T-cell (primary cell): ENCODE data around the gene CETP. TPM values are rescaled to one million over a fixed set of nuclear protein-coding genes. Genes with fewer than 3 reads are reported as not detected.

Experiments used
- ATAC-seq, 4 experiments: fragments of 200-7000 bp in 3 of 4; fragments of 150-1000 bp in 1 of 4; cut with Tn5 transposase; replicated peaks in 1 of 4; 1 replicate in 3 of 4; 2 replicates in 1 of 4; pipeline ENCODE4 v1.10.0; 2021; ENCODE audit warnings: moderate library complexity in 3 of 4, mild to moderate bottlenecking in 2 of 4, moderate number of reproducible peaks in 1 of 4
- CTCF ChIA-PET, 2 donors: fragments of 300-600 bp; sonication (Branson Sonifier 250); formaldehyde crosslinking; loops; one replicate each; lab custom pipeline; 2022; ENCODE audit warnings: antibody characterized with exemption in 2 of 2; lab: Charles Lee
- POLR2A ChIA-PET, 2 donors: fragments of 300-600 bp; sonication (Branson Sonifier 250); formaldehyde crosslinking; loops; one replicate each; lab custom pipeline; 2022; ENCODE audit warnings: antibody characterized with exemption in 2 of 2; lab: Charles Lee
- DNase-seq, 35 experiments: peaks; one replicate each; pipeline versions ENCODE4 v3.0.0 to v3.0.0-alpha.2; 2013 to 2023
- H3K27ac ChIP-seq: one replicate; pipeline ENCODE4 v1.5.1; 2013; ENCODE audit warnings: low read length
- H3K27me3 ChIP-seq, 2 experiments: replicated peaks in 1 of 2; 1 replicate in 1 of 2; 2 replicates in 1 of 2; pipeline versions ENCODE4 v1.6.1 to v1.7.0; 2013; ENCODE audit warnings: low read length in 1 of 2, mixed read lengths in 1 of 2; ENCODE audit not compliant: control insufficient read depth in 2 of 2, insufficient read depth in 2 of 2; ENCODE audit errors: extremely low read depth in 1 of 2
- H3K36me3 ChIP-seq, 2 donors: 1 replicate in 1 of 2; 2 replicates in 1 of 2; pipeline versions ENCODE4 v1.6.1 to v1.7.0; 2013; ENCODE audit warnings: low read length in 1 of 2; ENCODE audit not compliant: control insufficient read depth in 2 of 2, insufficient read depth in 1 of 2; ENCODE audit errors: extremely low read depth in 1 of 2
- H3K4me1 ChIP-seq, 2 experiments: 1 replicate in 1 of 2; 2 replicates in 1 of 2; pipeline versions ENCODE4 v1.6.1 to v1.7.0; 2013; ENCODE audit warnings: low read length in 2 of 2, mixed read lengths in 1 of 2; ENCODE audit not compliant: insufficient read depth in 2 of 2, control insufficient read depth in 1 of 2; ENCODE audit errors: extremely low read depth in 1 of 2
- H3K4me3 ChIP-seq, 2 donors: 1 replicate in 1 of 2; 2 replicates in 1 of 2; pipeline versions ENCODE4 v1.5.1 to v1.7.0; 2013; ENCODE audit warnings: mild to moderate bottlenecking in 2 of 2, low read length in 1 of 2, moderate library complexity in 1 of 2; ENCODE audit not compliant: control insufficient read depth in 1 of 2; ENCODE audit errors: extremely low read depth in 1 of 2
- H3K9me3 ChIP-seq: 2 replicates; pipeline ENCODE4 v1.7.0; 2013
- H3K27ac Mint-ChIP-seq, 2 donors: one replicate each; pipeline ENCODE4 v1.8.0; 2020 to 2021; ENCODE audit warnings: mild to moderate bottlenecking in 2 of 2, mixed read lengths in 2 of 2
- H3K27me3 Mint-ChIP-seq, 2 donors: one replicate each; pipeline ENCODE4 v1.8.0; 2021 to 2022; ENCODE audit warnings: mixed read lengths in 2 of 2
- H3K36me3 Mint-ChIP-seq: one replicate; pipeline ENCODE4 v1.8.0; 2021; ENCODE audit warnings: mixed read lengths
- H3K4me1 Mint-ChIP-seq, 3 donors: one replicate each; pipeline ENCODE4 v1.8.0; 2020 to 2022; ENCODE audit warnings: mixed read lengths in 3 of 3, mild to moderate bottlenecking in 1 of 3
- H3K4me3 Mint-ChIP-seq, 3 donors: one replicate each; pipeline ENCODE4 v1.8.0; 2020 to 2022; ENCODE audit warnings: mild to moderate bottlenecking in 3 of 3, mixed read lengths in 3 of 3, moderate library complexity in 3 of 3
- H3K9me3 Mint-ChIP-seq, 3 donors: one replicate each; pipeline ENCODE4 v1.8.0; 2020 to 2022; ENCODE audit warnings: mixed read lengths in 3 of 3
- WGBS: methylation state at CpG from one replicate; pipeline ENCODE4 v1.1.5; 2013; ENCODE audit warnings: missing lambda C conversion rate; ENCODE audit not compliant: insufficient coverage; 5-methylcytosine and 5-hydroxymethylcytosine counted together
- total RNA-seq, 35 experiments: library from RNA in 6 of 35; stranded (reverse) in 6 of 35; fragments of 120-200 nt in 1 of 35; gene quantifications; one replicate each; pipeline versions ENCODE4 v1.2.1 to v1.2.4 and lab custom pipeline; 2013 to 2026

CETP gene
- total RNA-seq, 5 donors from 2014 or later (not counting 1 experiment from before 2014, with no cell fraction given) = 0.18 to 0.25 (median 0.19) TPM; not detected in 2

DNA sequence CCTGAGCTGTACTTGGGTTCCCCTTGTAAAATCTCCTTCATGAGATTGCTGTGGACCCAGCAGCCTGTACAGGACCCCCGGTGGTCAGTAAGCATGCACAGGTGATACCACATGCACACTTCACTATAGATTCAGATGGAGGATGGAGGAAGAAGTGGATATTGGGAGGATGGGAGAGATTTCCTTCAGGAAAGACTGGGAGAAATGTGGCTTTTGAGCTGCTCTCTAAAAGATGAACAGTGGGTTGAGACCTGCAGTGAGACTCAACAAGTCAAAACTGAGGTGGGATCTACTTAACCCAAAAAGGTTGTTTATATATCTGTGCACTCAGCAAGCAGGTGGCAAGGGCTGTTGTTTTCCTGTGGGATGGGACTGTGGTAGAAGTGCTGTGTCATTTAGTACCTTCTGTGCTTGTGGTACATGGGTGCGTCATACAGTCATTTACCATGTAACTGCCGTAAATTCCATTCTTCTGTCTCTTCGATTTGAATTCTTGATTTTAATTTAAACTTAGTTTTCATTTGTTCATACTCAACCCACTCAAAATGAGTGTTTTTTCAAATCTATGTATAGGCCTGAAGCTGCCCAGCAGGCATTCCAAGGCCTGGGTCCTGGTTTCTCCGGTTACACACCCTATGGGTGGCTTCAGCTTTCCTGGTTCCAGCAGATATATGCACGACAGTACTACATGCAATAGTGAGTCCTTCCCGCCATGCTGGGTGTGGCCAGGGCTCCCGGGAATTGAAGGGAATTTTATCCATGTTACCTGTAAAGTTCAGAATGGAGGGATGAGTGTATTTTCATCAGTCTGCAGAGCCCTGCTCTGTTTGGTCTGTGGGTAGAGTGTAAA, 22.9 kb upstream of the CETP start:
- peaks cover 63 to 68% (median 66%) of the 10 kb centered on the region in 3 donors for H3K4me1 Mint-ChIP-seq
- Histone ChIP-seq H3K27ac (peak overlapping the region; percentile 57), H3K4me1 (peaks cover 10 to 36% of the 10 kb centered on the region in 2 experiments), H3K9me3 (no peaks in the 10 kb centered on the region), H3K36me3 (peaks cover 6 to 78% of the 10 kb centered on the region in 2 donors), H3K27me3 (no peaks in the 10 kb centered on the region), H3K4me3 (no peak overlapping the region)
- ChIA-PET POLR2A (interaction anchor here (0.6 to 0.7 kb wide), 4 partner anchors 11 to 501 kb away, joined by 3 to 5 read pairs (median 4); no protein-coding TSS in a partner anchor), CTCF (interaction anchor here (0.6 kb wide), 2 partner anchors 75 to 76 kb away, joined by 3 to 6 read pairs; no protein-coding TSS in a partner anchor)
- 100% methylated on average over 1 of the region's 8 CpGs for WGBS
- peaks cover 77% of the 10 kb centered on the region for H3K36me3 Mint-ChIP-seq
- DNase-seq (peak in 22 of 35 experiments; percentile 12 to 68 (median 34)), ATAC-seq (peak; percentile 71 to 79 (median 76))
- peak overlapping the region; percentile 88 to 96 for H3K27ac Mint-ChIP-seq
- H3K27me3 Mint-ChIP-seq = no peaks in the 10 kb centered on the region
- no peaks in the 10 kb centered on the region for H3K9me3 Mint-ChIP-seq
- H3K4me3 Mint-ChIP-seq = peak overlapping the region; percentile 34 to 80 (median 64)

DNA sequence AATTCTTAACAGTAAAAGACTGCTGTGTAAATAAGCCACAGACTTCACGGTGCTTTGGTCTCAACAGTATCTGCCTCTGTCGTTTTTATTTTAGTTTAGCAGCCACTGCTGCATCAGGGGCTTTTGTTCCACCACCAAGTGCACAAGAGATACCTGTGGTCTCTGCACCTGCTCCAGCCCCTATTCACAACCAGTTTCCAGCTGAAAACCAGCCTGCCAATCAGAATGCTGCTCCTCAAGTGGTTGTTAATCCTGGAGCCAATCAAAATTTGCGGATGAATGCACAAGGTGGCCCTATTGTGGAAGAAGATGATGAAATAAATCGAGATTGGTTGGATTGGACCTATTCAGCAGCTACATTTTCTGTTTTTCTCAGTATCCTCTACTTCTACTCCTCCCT, 21.9 kb upstream of the CETP start:
- Histone ChIP-seq H3K4me1 (peaks cover 5 to 29% of the 10 kb centered on the region in 2 experiments), H3K36me3 (peaks cover 6 to 86% of the 10 kb centered on the region in 2 donors), H3K27ac (peak overlapping the region; percentile 57), H3K9me3 (no peaks in the 10 kb centered on the region), H3K27me3 (no peaks in the 10 kb centered on the region), H3K4me3 (no peak overlapping the region)
- H3K36me3 Mint-ChIP-seq = peaks cover 74% of the 10 kb centered on the region
- ATAC-seq (peak in 3 of 4 experiments; percentile 12 to 28 (median 24)), DNase-seq (peak in 1 of 35 experiments; percentile 24)
- no peaks in the 10 kb centered on the region for H3K9me3 Mint-ChIP-seq
- H3K4me1 Mint-ChIP-seq = peaks cover 56 to 63% (median 57%) of the 10 kb centered on the region in 3 donors
- WGBS = 10% methylated on average over 2 of the region's 4 CpGs
- H3K4me3 Mint-ChIP-seq = peak overlapping the region in 1 of 3 donors; percentile 64
- POLR2A ChIA-PET = interaction anchor here in 1 of 2 donors (0.7 kb wide), 1 partner anchor 245 kb away, joined by 4 read pairs; no protein-coding TSS in a partner anchor
- H3K27me3 Mint-ChIP-seq = no peaks in the 10 kb centered on the region
- H3K27ac Mint-ChIP-seq = peak overlapping the region; percentile 88 to 96
- CTCF ChIA-PET = no interaction called here

DNA sequence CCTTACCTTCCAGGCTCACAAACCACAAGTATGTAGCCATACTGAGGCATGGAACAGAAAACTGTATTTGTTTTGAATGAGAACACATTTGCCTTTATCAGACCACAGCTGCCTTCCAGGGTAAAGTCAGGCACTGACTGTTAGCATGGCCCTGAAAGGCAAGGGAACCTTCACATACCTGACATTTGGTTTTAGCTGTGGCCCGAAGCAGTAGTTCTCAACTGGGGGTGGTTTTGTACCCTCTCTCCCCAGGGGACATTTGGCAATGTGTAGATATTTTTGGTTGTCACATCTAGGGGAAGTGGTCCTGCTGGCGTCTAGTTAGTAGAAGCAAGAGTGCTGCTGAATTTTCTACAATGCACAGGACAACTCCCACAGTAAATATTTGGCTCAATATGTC, 20.7 kb upstream of the CETP start:
- Histone ChIP-seq H3K27me3 (no peaks in the 10 kb centered on the region), H3K27ac (no peak overlapping the region), H3K4me3 (no peak overlapping the region), H3K9me3 (no peaks in the 10 kb centered on the region), H3K4me1 (peaks cover 5 to 25% of the 10 kb centered on the region in 2 experiments), H3K36me3 (peaks cover 6 to 91% of the 10 kb centered on the region in 2 donors)
- Mint-ChIP-seq H3K4me1 (peaks cover 44 to 55% (median 44%) of the 10 kb centered on the region in 3 donors), H3K4me3 (no peak overlapping the region), H3K36me3 (peaks cover 67% of the 10 kb centered on the region), H3K27me3 (no peaks in the 10 kb centered on the region), H3K9me3 (no peaks in the 10 kb centered on the region), H3K27ac (no peak overlapping the region)
- POLR2A ChIA-PET = interaction anchor here in 1 of 2 donors (0.5 to 1.6 kb wide), 2 partner anchors 9 to 233 kb away, joined by 3 to 6 read pairs; partner anchors contain the start of gene HERPUD1
- no peak for DNase-seq
- CTCF ChIA-PET = interaction anchor here in 1 of 2 donors (0.5 to 1.1 kb wide), 2 partner anchors 14 to 245 kb away, joined by 3 read pairs; partner anchors contain the start of genes PSME3IP1 and RSPRY1
- WGBS = no CpG with 5 or more reads among the region's 2 CpGs
- no peak for ATAC-seq

DNA sequence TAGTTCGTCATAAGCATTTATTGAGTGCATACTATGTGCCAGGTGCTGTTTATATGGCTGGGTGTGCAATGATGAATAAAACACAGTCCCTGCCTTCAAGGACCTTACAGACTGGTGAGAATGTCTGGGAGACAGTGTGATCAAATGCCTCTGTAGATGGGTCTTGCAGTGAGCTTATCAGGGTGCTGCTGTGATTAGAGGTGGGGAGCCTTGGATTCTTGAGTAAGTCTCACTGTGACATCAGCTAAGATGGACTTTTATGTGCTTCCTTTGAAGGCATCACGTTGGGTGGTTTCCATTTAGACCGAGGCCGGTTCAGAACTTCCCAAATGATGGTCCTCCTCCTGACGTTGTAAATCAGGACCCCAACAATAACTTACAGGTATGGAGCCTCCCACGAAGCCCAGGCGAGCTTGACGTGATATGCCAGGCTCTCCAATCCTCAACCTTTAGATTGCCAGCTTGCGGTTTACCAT, 19.9 kb upstream of the CETP start:
- H3K27ac Mint-ChIP-seq = peak overlapping the region in 1 of 2 donors; percentile 34
- WGBS = 100% methylated on average over 3 of the region's 9 CpGs
- no peaks in the 10 kb centered on the region for H3K27me3 Mint-ChIP-seq
- no peaks in the 10 kb centered on the region for H3K27me3 ChIP-seq
- no peak for ATAC-seq
- POLR2A ChIA-PET = interaction anchor here in 1 of 2 donors (0.5 to 1.6 kb wide), 2 partner anchors 10 to 233 kb away, joined by 3 to 6 read pairs; partner anchors contain the start of gene HERPUD1
- DNase-seq = no peak
- no peaks in the 10 kb centered on the region for H3K9me3 ChIP-seq
- no peak overlapping the region for H3K4me3 ChIP-seq
- CTCF ChIA-PET = interaction anchor here in 1 of 2 donors (1.1 kb wide), 1 partner anchor 13 kb away, joined by 3 read pairs; no protein-coding TSS in a partner anchor
- H3K36me3 Mint-ChIP-seq = peaks cover 63% of the 10 kb centered on the region
- H3K9me3 Mint-ChIP-seq = no peaks in the 10 kb centered on the region
- no peak overlapping the region for H3K4me3 Mint-ChIP-seq
- H3K4me1 ChIP-seq = peaks cover 5 to 24% of the 10 kb centered on the region in 2 experiments
- peaks cover 5 to 87% of the 10 kb centered on the region in 2 donors for H3K36me3 ChIP-seq
- peaks cover 38 to 47% (median 40%) of the 10 kb centered on the region in 3 donors for H3K4me1 Mint-ChIP-seq
- H3K27ac ChIP-seq = no peak overlapping the region

DNA sequence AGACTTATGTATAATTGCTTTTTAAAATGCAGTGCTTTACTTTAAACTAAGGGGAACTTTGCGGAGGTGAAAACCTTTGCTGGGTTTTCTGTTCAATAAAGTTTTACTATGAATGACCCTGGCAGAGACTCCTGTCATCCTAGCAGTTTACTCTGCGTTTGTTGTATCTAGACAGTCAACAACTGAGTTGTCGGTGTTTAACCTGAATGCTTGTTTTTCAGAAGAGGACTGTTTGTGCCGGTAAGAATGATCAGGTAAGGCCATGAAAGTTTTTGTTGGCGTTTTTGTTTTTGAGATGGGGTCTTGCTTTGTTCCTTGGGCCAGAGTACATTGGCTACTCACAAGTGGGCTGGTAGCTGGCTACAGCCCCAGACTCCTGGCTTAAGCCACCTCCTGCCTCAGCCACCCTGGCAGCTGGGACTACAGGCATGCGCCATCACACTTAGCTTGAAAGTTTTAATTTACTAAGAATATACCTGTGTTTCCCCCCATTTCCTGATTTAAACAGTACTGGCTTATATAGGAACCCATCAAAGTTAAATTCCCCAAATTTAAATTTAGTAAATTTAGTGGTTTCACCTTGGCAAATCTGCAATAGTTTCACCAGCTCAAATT, 17.9 kb upstream of the CETP start:
- Histone ChIP-seq H3K4me1 (peaks cover 1 to 13% of the 10 kb centered on the region in 2 experiments), H3K36me3 (peaks cover 3 to 73% of the 10 kb centered on the region in 2 donors), H3K27me3 (no peaks in the 10 kb centered on the region), H3K27ac (no peak overlapping the region), H3K4me3 (no peak overlapping the region), H3K9me3 (no peaks in the 10 kb centered on the region)
- no peak overlapping the region for H3K4me3 Mint-ChIP-seq
- no peak for DNase-seq
- WGBS = 73% methylated on average over 6 of the region's 6 CpGs
- peaks cover 47% of the 10 kb centered on the region for H3K36me3 Mint-ChIP-seq
- H3K9me3 Mint-ChIP-seq = no peaks in the 10 kb centered on the region
- ChIA-PET CTCF (no interaction called here), POLR2A (interaction anchor here in 1 of 2 donors (0.6 to 1.4 kb wide), 2 partner anchors 10 to 41 kb away, joined by 3 to 5 read pairs; no protein-coding TSS in a partner anchor)
- no peaks in the 10 kb centered on the region for H3K27me3 Mint-ChIP-seq
- ATAC-seq = no peak
- H3K4me1 Mint-ChIP-seq = peaks cover 20 to 29% (median 21%) of the 10 kb centered on the region in 3 donors
- H3K27ac Mint-ChIP-seq = no peak overlapping the region
